Retina (tissue), 1 donor: ENCODE measurements around the gene CNTN2.
A peak's percentile ranks its signal among the peaks of the same experiment; 100 is the strongest.

Experiments used
- DNase-seq: peaks from one replicate; pipeline ENCODE4 v3.0.0-alpha.2; 2016

The CNTN2 gene, protein sequence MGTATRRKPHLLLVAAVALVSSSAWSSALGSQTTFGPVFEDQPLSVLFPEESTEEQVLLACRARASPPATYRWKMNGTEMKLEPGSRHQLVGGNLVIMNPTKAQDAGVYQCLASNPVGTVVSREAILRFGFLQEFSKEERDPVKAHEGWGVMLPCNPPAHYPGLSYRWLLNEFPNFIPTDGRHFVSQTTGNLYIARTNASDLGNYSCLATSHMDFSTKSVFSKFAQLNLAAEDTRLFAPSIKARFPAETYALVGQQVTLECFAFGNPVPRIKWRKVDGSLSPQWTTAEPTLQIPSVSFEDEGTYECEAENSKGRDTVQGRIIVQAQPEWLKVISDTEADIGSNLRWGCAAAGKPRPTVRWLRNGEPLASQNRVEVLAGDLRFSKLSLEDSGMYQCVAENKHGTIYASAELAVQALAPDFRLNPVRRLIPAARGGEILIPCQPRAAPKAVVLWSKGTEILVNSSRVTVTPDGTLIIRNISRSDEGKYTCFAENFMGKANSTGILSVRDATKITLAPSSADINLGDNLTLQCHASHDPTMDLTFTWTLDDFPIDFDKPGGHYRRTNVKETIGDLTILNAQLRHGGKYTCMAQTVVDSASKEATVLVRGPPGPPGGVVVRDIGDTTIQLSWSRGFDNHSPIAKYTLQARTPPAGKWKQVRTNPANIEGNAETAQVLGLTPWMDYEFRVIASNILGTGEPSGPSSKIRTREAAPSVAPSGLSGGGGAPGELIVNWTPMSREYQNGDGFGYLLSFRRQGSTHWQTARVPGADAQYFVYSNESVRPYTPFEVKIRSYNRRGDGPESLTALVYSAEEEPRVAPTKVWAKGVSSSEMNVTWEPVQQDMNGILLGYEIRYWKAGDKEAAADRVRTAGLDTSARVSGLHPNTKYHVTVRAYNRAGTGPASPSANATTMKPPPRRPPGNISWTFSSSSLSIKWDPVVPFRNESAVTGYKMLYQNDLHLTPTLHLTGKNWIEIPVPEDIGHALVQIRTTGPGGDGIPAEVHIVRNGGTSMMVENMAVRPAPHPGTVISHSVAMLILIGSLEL

GRCh38 chr1:205042911-205043806, at the start of gene CNTN2:
TSS of gene CNTN2 (plus strand) at chr1:205043212. CDS start at chr1:205053186, 9,974 bp downstream.
- peak; percentile 65 for DNase-seq

DNA sequence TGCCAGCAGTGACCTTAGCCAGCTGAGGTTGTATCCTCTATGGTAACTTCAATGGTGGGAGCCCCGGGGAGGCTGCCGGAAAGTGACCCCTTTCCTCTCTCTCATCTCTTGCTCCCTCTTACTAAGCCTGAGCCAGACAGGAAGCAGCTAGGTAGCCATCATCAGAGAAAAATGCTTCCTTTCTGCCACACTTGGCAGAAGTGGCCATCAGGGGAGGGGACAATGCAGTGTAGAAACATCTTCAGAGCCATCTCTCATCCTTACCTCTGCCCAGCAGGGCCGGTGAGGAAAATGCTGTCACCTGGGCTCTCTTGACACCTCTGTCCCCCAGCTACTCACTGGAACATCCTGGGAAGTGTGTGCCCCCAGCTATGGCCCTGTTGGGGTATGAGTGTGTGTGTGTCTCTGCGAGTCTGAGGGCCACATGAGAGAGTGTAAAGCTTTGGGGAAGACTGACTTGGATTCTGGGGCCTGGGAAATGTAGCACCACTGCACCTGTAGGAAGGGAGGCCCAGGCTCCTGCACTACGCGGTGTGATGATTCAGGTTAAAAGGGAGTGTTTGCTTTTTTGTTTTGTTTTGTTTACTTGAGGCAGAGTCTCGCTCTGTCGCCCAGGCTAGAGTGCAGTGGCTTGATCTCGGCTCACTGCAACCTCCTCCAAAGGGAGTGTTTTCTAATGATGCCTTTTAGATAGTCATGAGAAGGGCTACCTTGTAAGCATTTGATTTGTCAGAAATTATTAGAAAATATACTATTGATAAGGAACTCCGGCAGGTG, 48.7 kb upstream of the CNTN2 start:
- no peak for DNase-seq

DNA sequence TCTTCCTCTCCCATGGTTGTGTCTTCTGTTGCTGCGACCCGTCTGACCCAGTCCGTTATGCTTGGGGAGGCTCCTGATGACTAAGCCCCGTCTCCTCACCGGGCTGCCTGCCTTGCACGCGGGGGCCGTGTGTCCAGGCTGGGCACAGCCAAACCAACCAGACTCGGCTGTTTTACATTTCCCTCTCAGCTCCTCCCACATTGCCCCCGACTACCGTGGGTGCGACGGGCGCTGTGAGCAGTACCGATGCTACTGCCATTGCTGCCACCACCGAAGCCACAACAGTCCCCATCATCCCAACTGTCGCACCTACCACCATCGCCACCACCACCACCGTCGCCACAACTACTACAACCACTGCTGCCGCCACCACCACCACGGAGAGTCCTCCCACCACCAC, 46.0 kb upstream of the CNTN2 start:
- no peak for DNase-seq

GRCh38 chr1:204997591-204998355, 45.2 kb upstream of the CNTN2 start:
- DNase-seq = no peak

DNA sequence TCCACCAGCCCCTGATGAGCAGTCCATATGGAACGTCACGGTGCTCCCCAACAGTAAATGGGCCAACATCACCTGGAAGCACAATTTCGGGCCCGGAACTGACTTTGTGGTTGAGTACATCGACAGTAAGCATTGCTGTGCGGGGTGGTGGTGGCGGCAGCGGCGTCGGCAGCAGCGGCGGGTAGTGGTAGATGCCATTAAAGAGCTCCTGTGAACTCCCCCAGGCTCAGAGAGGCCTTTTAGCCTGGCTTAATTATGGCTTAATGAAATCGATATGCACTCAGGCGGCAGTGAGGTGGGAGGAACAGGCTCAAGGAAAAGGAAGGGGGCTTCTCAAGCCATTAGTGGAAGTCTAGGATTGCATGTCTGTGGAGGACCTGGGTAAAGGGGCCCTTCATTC, 41.9 kb upstream of the CNTN2 start:
- DNase-seq = peak; percentile 56

- peak; percentile 23 for DNase-seq
Observed at GRCh38 chr1:205002705-205003104, 40.3 kb upstream of the CNTN2 start.

GRCh38 chr1:205003358-205004131, 39.5 kb upstream of the CNTN2 start:
- peak; percentile 23 for DNase-seq

- no peak for DNase-seq
Observed at GRCh38 chr1:205004351-205004750, 38.7 kb upstream of the CNTN2 start.

DNA sequence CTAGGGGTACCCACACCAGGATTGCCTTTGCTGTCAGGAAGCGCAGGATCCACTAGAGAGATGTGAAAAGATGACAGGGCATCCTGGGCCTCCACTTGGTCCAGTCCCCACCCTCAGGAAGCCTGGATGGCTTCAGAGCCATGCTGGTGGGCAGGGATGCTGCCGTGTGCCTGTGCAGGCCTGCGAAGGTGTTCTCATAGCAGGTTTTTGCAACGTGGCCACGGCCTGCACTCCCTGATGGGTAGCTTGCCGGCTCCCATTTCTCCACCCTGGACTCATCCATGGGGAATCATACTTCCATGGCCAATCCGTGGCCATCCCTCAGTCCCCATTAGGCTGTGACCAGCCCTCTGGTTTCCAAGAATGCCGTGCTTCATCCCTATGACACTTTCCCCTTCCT, 34.1 kb upstream of the CNTN2 start:
- DNase-seq = no peak

DNA sequence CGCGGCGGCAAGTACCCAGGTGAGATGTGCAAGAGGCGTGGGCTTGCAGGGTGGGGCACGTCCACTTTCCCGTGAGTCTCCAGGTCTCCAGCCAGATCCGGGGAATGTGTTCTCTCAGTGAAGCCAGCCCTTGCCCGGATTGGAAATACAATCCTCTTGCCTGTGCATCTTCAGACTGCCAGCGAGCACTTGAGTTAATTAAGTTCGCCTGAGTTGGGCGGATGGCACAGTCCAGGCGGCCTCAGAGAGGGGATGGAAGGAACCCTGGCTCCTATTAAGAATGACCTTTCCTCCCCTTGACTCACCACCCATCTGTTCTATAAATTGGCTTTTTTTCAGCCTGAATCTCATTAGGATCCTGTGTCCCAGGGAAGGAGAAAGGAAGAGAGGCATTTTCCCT, 33.3 kb upstream of the CNTN2 start:
- peak; percentile 40 for DNase-seq

DNA sequence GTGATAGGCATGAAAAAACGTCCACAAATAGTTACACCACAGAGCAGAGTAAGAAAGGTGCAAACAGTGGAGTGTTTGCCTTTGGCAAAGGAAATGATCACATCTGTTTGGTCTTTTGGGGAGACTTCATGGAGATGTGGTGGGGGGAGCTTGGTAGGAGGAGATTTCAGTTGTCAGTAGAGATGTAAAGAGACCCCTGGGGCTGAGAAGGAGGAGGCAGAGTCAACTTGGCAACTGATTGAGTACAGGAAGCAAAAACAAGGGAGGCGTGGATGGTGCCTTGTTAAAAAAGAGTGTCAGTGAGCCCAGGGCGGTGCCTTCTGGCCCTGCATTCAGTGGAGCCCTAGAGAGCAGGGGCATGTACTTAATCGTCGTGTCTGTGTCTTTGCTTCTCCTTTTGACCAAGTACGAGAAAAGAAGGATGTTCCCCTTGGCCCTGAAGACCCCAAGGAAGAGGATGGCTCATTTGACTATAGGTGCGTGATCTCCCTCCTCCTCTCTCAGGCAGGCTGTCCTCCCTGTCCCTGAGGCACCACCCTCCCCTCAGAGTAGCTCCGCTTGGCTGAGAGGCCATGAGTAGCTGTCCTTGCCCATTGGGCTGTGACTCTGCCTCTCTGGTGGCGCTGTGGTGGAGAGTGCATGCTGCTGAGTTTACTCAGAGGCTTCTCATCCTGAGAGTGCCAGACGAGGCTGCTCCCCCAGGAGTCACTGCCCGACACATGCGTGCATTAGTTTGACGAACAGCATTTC, 30.4 kb upstream of the CNTN2 start:
- peak; percentile 55 for DNase-seq

GRCh38 chr1:205013683-205014367, 29.2 kb upstream of the CNTN2 start:
- DNase-seq = peak; percentile 24

DNA sequence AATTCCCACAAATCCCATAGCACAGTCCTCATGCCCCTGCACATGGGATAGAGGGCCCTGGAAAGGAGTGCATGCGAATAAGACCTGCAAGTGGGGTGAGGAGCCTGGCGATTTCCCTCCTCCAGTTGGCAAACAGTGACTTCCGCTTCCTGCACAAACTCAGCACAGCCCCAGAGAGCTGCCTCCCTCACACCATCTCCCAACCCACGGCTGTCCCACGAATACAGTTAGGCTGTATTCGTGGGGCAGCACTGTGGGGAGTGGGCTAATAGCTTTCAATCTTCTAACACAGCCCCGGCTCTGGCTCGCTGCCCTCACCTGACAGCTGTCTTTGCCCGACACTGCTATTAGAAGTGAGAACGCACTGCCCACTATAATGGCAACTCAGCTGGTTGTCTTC, 28.2 kb upstream of the CNTN2 start:
- no peak for DNase-seq

DNA sequence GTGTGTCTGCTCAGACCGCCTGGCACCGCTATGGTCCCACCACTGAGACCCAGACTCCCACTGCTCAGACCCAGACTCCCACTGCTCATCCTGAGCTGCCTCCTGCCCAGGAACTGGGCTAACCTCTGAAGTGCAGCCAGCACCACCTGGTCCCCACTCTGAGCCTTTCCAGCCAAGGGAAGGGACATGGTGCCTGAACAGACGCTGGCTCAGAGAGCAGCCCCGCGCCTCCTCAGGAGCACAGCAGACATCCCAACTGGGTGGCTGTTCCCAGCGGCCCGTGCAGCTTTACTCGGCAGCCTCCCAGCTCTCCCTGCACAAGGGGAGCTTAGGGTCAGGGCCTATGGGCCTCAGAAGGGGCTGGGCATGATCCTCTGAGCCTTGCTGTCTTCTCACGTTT, 27.8 kb upstream of the CNTN2 start:
- peak; percentile 24 for DNase-seq

DNA sequence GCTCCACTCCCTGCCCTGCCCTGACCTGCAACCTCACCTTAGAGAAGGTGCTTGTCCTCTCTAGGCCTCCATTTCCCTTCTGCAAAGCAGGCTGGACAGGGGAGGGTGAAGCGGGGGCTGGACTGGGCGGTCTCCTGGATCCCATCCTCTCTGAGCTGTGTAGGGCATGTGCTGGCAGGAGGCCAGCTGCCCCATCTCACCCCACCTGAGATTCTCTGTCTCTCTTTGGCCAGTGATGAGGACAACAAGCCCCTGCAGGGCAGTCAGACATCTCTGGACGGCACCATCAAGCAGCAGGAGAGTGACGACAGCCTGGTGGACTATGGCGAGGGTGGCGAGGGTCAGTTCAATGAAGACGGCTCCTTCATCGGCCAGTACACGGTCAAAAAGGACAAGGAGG, 26.9 kb upstream of the CNTN2 start:
- no peak for DNase-seq

GRCh38 chr1:205016584-205016983, 26.4 kb upstream of the CNTN2 start:
- no peak for DNase-seq

DNA sequence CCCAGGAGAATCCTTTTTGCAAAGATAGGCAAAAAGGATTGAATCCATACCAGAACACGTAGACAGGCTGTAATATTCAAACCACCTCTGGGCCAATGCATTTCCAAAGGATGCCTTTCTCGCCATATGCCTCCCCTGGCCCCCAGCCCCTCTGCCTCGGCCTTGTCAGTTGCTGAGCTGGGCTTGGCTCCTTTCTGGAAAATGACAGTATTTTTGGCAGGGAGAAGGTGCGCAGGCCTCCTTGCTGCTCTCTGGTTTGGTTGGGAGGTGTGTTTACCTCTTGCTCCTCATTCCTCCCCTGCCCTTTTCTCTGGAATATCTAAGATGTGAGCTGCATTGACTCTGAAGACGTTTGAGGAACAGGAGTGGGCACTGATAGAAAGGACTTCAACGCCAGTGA, 26.0 kb upstream of the CNTN2 start:
- DNase-seq = no peak

DNA sequence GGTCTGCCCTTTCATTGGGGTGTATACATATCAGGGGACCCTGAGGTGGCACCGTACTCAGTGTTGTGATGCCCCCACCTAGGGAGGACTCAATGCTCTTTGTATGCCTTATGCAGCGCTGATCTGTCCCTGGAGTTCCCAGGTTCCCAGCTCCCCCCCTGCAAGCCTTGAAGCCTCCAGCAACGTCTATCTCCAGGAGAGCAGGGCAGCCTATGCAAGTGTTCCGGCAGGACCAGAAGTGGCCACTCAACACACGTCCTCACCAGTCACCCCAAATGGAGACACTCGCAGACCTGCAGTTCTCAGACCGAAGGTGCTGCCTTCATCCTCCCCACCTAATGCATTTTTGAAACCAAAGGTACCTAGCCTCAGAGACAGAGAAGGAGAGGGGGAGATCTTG, 25.2 kb upstream of the CNTN2 start:
- no peak for DNase-seq

DNA sequence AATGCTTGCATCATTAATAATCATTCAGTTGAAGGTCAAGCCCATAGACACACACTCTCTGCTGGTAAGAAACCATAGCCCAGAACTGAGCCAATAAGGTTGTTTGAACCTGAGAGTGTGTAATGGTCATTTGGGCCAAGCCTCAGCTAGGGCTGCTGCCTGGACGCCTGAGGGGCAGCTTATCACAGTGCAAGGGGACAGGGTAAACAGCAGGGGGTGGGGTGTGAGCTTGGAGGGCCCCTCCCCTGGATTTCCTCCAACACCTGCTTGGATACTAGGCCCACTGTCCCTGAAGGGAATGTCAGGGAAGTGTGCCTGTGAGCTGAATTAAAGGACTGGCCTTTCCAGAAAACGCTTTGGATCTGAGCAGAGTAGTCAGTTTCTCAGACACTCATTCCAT, 24.6 kb upstream of the CNTN2 start:
- no peak for DNase-seq
